Measurements from ENCODE around the gene SRPK2. TPM values are rescaled to one million over a fixed set of nuclear protein-coding genes. Genes with fewer than 3 reads are reported as not detected.

SRPK2 gene
- total RNA-seq, 4 donors from 2014 or later: 21.5 to 35.1 (median 29.2) TPM

DNA sequence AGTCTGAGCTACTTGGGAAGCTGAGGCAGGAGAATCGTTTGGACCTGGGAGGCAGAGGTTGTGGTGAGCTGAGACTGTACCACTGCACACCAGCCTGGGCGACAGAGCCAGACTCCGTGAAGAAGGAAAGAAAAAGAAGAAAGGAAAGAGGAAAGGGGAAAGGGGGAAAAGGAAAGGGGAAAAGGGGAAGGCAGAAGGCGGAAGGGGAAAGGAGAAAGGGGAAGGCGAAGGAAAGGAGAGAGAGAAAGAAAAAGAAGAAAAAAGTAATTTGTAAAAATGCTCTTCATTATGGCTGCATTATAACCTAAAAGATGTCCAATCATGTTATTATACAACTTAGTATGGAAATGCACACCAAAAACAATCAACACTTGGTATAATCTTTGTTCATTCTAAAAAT, 110.2 kb downstream of the SRPK2 start:
- TF ChIP-seq, protein P1, sequence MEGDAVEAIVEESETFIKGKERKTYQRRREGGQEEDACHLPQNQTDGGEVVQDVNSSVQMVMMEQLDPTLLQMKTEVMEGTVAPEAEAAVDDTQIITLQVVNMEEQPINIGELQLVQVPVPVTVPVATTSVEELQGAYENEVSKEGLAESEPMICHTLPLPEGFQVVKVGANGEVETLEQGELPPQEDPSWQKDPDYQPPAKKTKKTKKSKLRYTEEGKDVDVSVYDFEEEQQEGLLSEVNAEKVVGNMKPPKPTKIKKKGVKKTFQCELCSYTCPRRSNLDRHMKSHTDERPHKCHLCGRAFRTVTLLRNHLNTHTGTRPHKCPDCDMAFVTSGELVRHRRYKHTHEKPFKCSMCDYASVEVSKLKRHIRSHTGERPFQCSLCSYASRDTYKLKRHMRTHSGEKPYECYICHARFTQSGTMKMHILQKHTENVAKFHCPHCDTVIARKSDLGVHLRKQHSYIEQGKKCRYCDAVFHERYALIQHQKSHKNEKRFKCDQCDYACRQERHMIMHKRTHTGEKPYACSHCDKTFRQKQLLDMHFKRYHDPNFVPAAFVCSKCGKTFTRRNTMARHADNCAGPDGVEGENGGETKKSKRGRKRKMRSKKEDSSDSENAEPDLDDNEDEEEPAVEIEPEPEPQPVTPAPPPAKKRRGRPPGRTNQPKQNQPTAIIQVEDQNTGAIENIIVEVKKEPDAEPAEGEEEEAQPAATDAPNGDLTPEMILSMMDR (IDR thresholded peaks at IDR 0.05): no peak
- no peak for TF ChIP-seq POLR2A (IDR thresholded peaks at IDR 0.05)
- H3K4me3 ChIP-seq: no peak overlapping the region
- no peak overlapping the region for H3K27ac ChIP-seq
- intact Hi-C loops (cut with DNase I): no loop called here
- no peaks in the 10 kb centered on the region for H3K36me3 ChIP-seq
- peaks cover 0 to 6% (median 0%) of the 10 kb centered on the region in 3 donors for H3K4me1 ChIP-seq
- WGBS, 2 donors: 90 to 91% methylated on average over 5 of the region's 5 CpGs
- H3K27me3 ChIP-seq: no peaks in the 10 kb centered on the region
- no peak for DNase-seq
- no peaks in the 10 kb centered on the region for H3K9me3 ChIP-seq

DNA sequence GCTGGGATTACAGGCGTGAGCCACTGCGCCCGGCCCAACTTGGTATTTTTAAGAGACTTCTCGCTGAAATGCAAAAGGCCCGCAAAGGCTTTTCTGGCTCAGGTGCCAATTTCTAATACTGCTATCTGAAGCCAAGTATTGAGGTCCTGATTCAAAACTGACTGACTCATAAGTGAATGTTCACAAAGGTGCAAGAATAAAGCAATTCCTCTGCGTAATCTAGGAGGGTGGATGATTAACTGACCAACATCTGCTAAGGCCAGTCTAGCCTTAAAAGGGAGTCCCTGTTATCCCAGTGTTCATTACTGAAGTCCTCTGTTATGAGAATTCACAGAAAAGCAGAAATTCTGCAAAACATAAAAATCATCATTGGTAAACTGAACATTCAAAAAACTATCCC, 111.4 kb downstream of the SRPK2 start:
- Histone ChIP-seq H3K36me3 (no peaks in the 10 kb centered on the region), H3K9me3 (no peaks in the 10 kb centered on the region), H3K4me1 (peaks cover 0 to 6% (median 0%) of the 10 kb centered on the region in 3 donors), H3K27me3 (no peaks in the 10 kb centered on the region), H3K27ac (no peak overlapping the region), H3K4me3 (no peak overlapping the region)
- WGBS, 2 donors: 13 to 73% methylated on average over 3 to 6 of the region's 6 CpGs
- DNase-seq: no peak
- intact Hi-C loops (cut with DNase I): no loop called here
- TF ChIP-seq, protein P1 (IDR thresholded peaks at IDR 0.05): no peak
- no peak for TF ChIP-seq POLR2A (IDR thresholded peaks at IDR 0.05)

DNA sequence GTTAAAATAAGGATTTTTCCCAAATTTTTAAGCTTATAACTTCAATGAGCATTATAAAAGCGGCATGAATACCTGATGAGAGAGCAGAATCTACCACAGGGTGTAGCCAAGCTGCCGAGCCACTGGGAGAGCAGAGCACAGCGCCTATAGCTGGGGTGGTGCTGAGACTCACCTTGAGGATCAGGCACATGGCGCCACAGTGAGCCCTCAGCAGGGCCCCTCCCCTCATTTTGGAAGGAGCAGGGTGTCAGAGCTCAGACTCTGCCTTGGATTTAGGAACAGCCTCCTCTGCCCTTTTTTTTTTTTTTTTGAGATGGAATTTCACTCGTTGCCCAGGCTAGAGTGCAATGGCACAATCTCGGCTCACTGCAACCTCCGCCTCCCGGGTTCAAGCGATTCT, 118.6 kb downstream of the SRPK2 start:
- TF ChIP-seq, protein P1 (IDR thresholded peaks at IDR 0.05): no peak
- Histone ChIP-seq H3K4me3 (no peak overlapping the region), H3K27ac (peak overlapping the region in 1 of 4 donors; percentile 83), H3K9me3 (no peaks in the 10 kb centered on the region), H3K4me1 (peaks cover 13 to 50% (median 19%) of the 10 kb centered on the region in 3 donors), H3K27me3 (no peaks in the 10 kb centered on the region), H3K36me3 (no peaks in the 10 kb centered on the region)
- intact Hi-C loops (cut with DNase I): no loop called here
- DNase-seq: no peak
- 91 to 96% methylated on average over 8 of the region's 9 CpGs for WGBS, 2 donors

DNA sequence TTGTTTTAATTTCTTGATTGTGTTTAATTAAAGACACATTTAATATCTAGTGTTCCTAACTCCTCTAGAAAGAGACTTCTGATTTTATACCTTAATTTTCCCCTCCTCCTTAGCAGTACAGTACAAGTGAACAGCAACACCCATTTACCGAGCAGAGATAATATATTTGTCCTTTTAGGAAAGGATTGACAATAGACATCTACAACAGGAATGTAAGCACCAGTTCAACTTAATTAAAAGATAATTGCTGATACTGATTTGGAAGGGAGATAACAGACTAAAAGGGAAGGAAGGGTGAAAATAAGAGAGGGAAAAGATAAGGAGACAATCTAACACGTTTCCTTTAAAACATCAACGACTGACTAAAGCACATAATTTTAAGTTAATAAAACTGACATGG, 119.3 kb downstream of the SRPK2 start:
- no peaks in the 10 kb centered on the region for H3K36me3 ChIP-seq
- TF ChIP-seq, protein P1 (IDR thresholded peaks at IDR 0.05): no peak
- no peak for TF ChIP-seq POLR2A (IDR thresholded peaks at IDR 0.05)
- intact Hi-C loops (cut with DNase I): no loop called here
- H3K4me1 ChIP-seq: peaks cover 13 to 50% (median 19%) of the 10 kb centered on the region in 3 donors
- H3K27me3 ChIP-seq: no peaks in the 10 kb centered on the region
- DNase-seq: no peak
- H3K9me3 ChIP-seq: no peaks in the 10 kb centered on the region
- H3K4me3 ChIP-seq: peak overlapping the region; percentile 13 to 54 (median 40)
- WGBS, 2 donors: 0% methylated on average over 3 of the region's 3 CpGs
- peak overlapping the region; percentile 69 to 83 (median 78) for H3K27ac ChIP-seq

DNA sequence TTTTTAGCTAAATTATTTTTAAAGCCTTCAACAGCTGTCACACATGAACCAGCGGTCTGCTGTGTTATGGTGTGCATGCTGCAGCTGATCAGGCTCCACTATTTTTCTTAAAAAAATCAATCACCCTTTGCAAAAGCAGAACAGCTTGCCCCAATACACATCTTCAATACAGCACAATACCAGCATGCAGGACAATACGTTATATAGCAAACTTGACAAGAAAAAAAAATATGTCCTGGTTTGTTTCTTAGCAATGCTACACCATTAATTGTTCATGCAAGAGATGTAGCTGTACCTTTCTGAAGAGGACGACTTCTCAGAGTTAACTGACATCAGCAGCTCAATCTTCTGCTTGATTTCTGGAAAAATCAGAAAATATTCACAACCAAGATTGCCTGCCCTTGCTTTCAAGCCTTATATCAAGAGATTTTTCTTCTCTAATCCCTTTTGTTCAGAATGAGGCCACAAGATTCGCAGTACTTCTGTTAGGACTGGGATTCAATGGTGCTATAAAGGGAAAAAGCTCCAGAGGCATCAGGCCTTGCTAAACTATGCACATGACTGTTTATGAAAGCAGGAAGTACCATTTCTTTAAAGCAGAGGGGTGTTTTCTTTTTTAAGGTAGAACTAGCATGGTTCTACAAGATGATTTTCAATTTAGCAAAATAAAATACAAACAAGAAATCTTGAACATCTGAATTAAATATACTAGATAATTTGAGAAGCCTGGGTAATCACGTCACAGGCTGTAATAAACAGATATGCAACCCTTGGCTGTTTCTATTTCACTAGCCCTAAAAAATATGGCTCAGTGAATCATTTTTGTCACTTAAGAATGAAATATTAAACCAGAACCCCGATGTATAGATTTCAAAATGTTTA, 120.0 kb downstream of the SRPK2 start:
- peak overlapping the region; percentile 69 to 83 (median 78) for H3K27ac ChIP-seq
- H3K36me3 ChIP-seq: no peaks in the 10 kb centered on the region
- WGBS, 2 donors: 2 to 3% methylated on average over 6 of the region's 6 CpGs
- H3K4me3 ChIP-seq: peak overlapping the region; percentile 13 to 54 (median 40)
- H3K27me3 ChIP-seq: no peaks in the 10 kb centered on the region
- no peaks in the 10 kb centered on the region for H3K9me3 ChIP-seq
- TF ChIP-seq, protein P1 (IDR thresholded peaks at IDR 0.05): no peak
- TF ChIP-seq POLR2A (IDR thresholded peaks at IDR 0.05): peak in 1 of 4 donors; percentile 39
- peaks cover 13 to 50% (median 19%) of the 10 kb centered on the region in 3 donors for H3K4me1 ChIP-seq
- no peak for DNase-seq
- intact Hi-C loops (cut with DNase I): no loop called here
